DMS53 (cell line): ENCODE measurements around the gene PRAMEF5.
"Not testable (repeated sequence)": the region's sequence is repeated elsewhere in the genome, so short reads cannot be mapped to it uniquely, and the experiment has no call there.

ENCODE experiments used
- DNase-seq: peaks from one replicate; lab custom pipeline; 2025; lab: John Stamatoyannopoulos, UW

PRAMEF5 gene

GRCh38 chr1:13253898-13254297 is at the start of gene PRAMEF5:
Gene PRAMEF5 (plus strand): TSS chr1:13254198. CDS start chr1:13259269, 5,071 bp downstream.
- DNase-seq: not testable (repeated sequence)

- DNase-seq: not testable (repeated sequence)
These were observed 45.3 kb upstream of the PRAMEF5 start for GRCh38 chr1:13208712-13209111.

GRCh38 chr1:13216619-13217018 is 37.4 kb upstream of the PRAMEF5 start:
- DNase-seq: not testable (repeated sequence)

GRCh38 chr1:13219203-13219602 is 34.8 kb upstream of the PRAMEF5 start:
- DNase-seq: not testable (repeated sequence)

GRCh38 chr1:13222788-13223187 is 31.2 kb upstream of the PRAMEF5 start:
- not testable (repeated sequence) for DNase-seq

GRCh38 chr1:13224480-13225060 is 29.4 kb upstream of the PRAMEF5 start:
- no peak for DNase-seq

- not testable (repeated sequence) for DNase-seq
These were observed 28.3 kb upstream of the PRAMEF5 start, which contains the start of gene PRAMEF18 for GRCh38 chr1:13225675-13226204. Gene PRAMEF18 (minus strand): TSS chr1:13226154. CDS start chr1:13226106, 48 bp downstream.

- not testable (repeated sequence) for DNase-seq
These were observed 26.5 kb upstream of the PRAMEF5 start for GRCh38 chr1:13227271-13228055.

GRCh38 chr1:13228343-13228781 is 25.6 kb upstream of the PRAMEF5 start:
- peak; percentile 56 for DNase-seq

GRCh38 chr1:13230096-13230495 is 23.9 kb upstream of the PRAMEF5 start:
- not testable (repeated sequence) for DNase-seq

GRCh38 chr1:13230601-13231000 is 23.4 kb upstream of the PRAMEF5 start:
- DNase-seq: not testable (repeated sequence)

GRCh38 chr1:13231061-13231750 is 22.8 kb upstream of the PRAMEF5 start:
- DNase-seq: not testable (repeated sequence)

GRCh38 chr1:13232056-13232455 is 21.9 kb upstream of the PRAMEF5 start:
- DNase-seq: not testable (repeated sequence)

GRCh38 chr1:13234057-13234456 is 19.9 kb upstream of the PRAMEF5 start:
- DNase-seq: not testable (repeated sequence)

GRCh38 chr1:13237572-13237971 is 16.4 kb upstream of the PRAMEF5 start:
- DNase-seq: not testable (repeated sequence)

GRCh38 chr1:13239633-13240032 is 14.4 kb upstream of the PRAMEF5 start:
- DNase-seq: not testable (repeated sequence)

GRCh38 chr1:13243536-13244263 is 10.3 kb upstream of the PRAMEF5 start:
- not testable (repeated sequence) for DNase-seq

- not testable (repeated sequence) for DNase-seq
These were observed 8.0 kb upstream of the PRAMEF5 start for GRCh38 chr1:13245841-13246553.

- DNase-seq: not testable (repeated sequence)
These were observed 7.5 kb upstream of the PRAMEF5 start for GRCh38 chr1:13246554-13246871.

- not testable (repeated sequence) for DNase-seq
These were observed 6.9 kb upstream of the PRAMEF5 start for GRCh38 chr1:13247122-13247521.

- not testable (repeated sequence) for DNase-seq
These were observed 11.1 kb downstream of the PRAMEF5 start for GRCh38 chr1:13265124-13265523.
